Measurements from ENCODE around the gene RNF224. TPM values are rescaled to one million over a fixed set of nuclear protein-coding genes. Genes with fewer than 3 reads are reported as not detected.

Gene RNF224
- total RNA-seq, 1 experiment from 2014 or later, result 0.16 TPM

DNA sequence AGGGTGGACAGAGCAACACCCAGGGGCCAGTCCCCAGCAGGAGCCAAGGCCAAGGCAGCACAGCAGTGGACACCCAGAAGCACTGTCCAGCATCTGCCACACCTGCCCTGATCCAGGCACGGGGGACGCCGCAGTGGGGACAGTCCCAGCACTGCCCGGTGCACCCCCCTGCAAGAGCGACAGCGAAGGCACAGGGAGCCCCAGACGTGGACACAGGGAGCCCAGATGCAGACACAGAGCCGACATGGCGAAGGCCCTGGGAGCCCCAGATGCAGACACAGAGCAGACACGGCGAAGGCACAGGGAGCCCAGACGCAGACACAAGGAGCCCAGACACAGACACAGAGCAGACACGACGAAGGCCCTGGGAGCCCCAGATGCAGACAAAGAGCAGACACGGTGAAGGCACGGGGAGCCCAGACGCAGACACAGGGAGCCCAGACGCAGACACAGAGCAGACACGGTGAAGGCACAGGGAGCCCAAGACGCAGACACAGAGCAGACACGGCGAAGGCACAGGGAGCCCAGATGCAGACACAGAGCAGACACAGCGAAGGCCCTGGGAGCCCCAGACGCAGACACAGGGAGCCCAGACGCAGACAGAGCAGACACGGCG, 43.2 kb upstream of the RNF224 start:
- ChIA-PET CTCF (no interaction called here), POLR2A (interaction anchor here (1.0 kb wide), 1 partner anchor 17 kb away, joined by 3 read pairs; no protein-coding TSS in a partner anchor)
- no TSS peak for BruUV-seq (replicated peaks)
- no peaks in the 10 kb centered on the region for H3K9me3 Mint-ChIP-seq (ENCODE audit: unreplicated experiment)
- no peak for DNase-seq (ENCODE audit: unreplicated experiment)
- no peaks in the 10 kb centered on the region for H3K27me3 Mint-ChIP-seq (ENCODE audit: insufficient read depth, unreplicated experiment)
- no peak overlapping the region for H3K27ac Mint-ChIP-seq (ENCODE audit: low read depth, unreplicated experiment)
- TF ChIP-seq CTCF (IDR thresholded peaks at IDR 0.05; ENCODE audit: unreplicated experiment), result no peak
- intact Hi-C loops (cut with micrococcal nuclease), result no loop called here
- no peak overlapping the region for H3K4me3 Mint-ChIP-seq (ENCODE audit: unreplicated experiment)
- peaks cover 7% of the 10 kb centered on the region for H3K4me1 Mint-ChIP-seq (ENCODE audit: insufficient read depth, unreplicated experiment)
- peaks cover 21% of the 10 kb centered on the region for H3K36me3 Mint-ChIP-seq (ENCODE audit: insufficient read depth, unreplicated experiment)

DNA sequence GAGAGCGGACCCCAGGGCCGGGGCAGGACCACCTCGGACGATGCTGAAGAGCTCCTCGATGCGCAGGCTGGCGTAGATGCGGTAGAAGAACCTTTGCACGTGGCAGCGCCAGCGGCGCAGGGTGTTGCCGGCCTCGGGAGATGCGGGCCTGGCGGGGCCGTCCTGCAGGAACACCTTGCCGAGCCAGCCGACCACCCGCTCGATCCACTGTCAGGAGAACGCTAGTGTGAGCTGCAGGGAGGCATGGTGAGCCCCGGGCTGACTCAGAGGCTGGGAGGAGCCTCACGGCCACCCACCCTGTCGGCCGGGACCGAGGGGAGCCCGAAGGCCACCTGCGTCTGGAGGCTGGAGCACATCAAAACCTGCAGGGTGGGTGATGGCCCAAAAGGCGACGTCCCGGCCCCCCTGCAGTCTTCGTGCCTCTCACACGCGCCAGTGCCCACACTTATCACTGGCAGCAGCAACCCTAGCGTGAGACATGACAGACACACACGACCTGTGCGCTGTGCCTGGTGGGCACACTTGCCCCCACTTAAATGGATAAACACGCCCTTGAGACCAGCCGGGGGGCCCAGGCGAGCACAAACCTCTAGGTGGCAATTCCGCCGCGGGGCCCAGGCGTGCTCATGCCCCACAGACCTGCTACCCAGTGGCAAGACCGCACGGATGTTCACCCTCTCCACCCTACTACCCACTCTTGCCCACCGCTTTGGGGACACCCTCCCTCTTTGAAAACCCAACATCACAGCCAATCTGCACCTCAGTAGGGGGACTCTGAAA, 42.2 kb upstream of the RNF224 start:
- TF ChIP-seq CTCF (IDR thresholded peaks at IDR 0.05; ENCODE audit: unreplicated experiment), result no peak
- ChIA-PET POLR2A (no interaction called here), CTCF (interaction anchor here (0.6 kb wide), 1 partner anchor 121 kb away, joined by 5 read pairs; no protein-coding TSS in a partner anchor)
- H3K9me3 Mint-ChIP-seq (ENCODE audit: unreplicated experiment), result no peaks in the 10 kb centered on the region
- peaks cover 26% of the 10 kb centered on the region for H3K36me3 Mint-ChIP-seq (ENCODE audit: insufficient read depth, unreplicated experiment)
- H3K4me3 Mint-ChIP-seq (ENCODE audit: unreplicated experiment), result no peak overlapping the region
- peaks cover 10% of the 10 kb centered on the region for H3K4me1 Mint-ChIP-seq (ENCODE audit: insufficient read depth, unreplicated experiment)
- intact Hi-C loops (cut with micrococcal nuclease), result no loop called here
- no peak overlapping the region for H3K27ac Mint-ChIP-seq (ENCODE audit: low read depth, unreplicated experiment)
- no peaks in the 10 kb centered on the region for H3K27me3 Mint-ChIP-seq (ENCODE audit: insufficient read depth, unreplicated experiment)
- no TSS peak for BruUV-seq (replicated peaks)
- DNase-seq (ENCODE audit: unreplicated experiment), result no peak

DNA sequence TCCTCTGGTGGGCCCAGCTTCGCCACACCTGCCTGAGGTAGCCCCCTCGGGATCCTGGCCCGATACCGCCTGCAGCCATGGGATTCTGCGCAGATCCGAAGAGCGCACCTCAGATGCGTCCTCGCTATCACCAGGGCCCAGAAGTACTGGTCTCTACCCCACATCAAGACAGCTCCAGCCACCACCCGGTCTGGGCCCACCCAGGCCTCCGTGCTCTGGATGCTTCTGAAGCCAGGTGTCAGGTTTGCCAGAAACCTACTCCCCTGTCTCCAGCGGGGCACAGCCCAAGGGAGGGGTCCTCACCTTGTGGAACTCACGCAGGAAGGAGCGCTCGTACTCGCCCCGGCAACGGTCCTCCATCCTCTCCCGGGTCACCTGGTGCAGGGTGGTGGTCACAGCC, 41.4 kb upstream of the RNF224 start:
- ChIA-PET CTCF (no interaction called here), POLR2A (no interaction called here)
- intact Hi-C loops (cut with micrococcal nuclease), result no loop called here
- no peak overlapping the region for H3K27ac Mint-ChIP-seq (ENCODE audit: low read depth, unreplicated experiment)
- no peaks in the 10 kb centered on the region for H3K27me3 Mint-ChIP-seq (ENCODE audit: insufficient read depth, unreplicated experiment)
- no peak overlapping the region for H3K4me3 Mint-ChIP-seq (ENCODE audit: unreplicated experiment)
- no peaks in the 10 kb centered on the region for H3K9me3 Mint-ChIP-seq (ENCODE audit: unreplicated experiment)
- peaks cover 31% of the 10 kb centered on the region for H3K36me3 Mint-ChIP-seq (ENCODE audit: insufficient read depth, unreplicated experiment)
- no peak for TF ChIP-seq CTCF (IDR thresholded peaks at IDR 0.05; ENCODE audit: unreplicated experiment)
- BruUV-seq (replicated peaks), result no TSS peak
- DNase-seq (ENCODE audit: unreplicated experiment), result no peak
- H3K4me1 Mint-ChIP-seq (ENCODE audit: insufficient read depth, unreplicated experiment), result peaks cover 10% of the 10 kb centered on the region

DNA sequence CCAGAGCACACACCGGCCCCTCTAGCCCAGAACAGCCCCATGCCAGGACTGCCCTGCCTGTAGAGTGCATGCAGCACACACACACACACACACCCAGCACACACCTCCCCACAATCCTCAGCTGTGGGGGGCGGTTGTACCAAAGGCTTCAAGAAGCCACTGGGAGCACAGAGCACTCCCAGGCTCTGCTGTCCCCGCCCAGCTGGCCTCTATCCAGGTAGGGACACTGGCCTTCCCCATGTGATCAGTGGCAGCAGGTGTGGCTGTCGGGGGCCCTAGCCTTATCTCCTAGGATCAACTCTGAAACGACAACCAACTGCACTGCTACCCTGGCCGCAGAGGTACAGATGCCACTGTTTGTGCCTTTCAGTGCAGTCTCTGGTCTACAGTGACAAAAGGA, 40.9 kb upstream of the RNF224 start:
- Mint-ChIP-seq H3K9me3 (ENCODE audit: unreplicated experiment) (no peaks in the 10 kb centered on the region), H3K27me3 (ENCODE audit: insufficient read depth, unreplicated experiment) (no peaks in the 10 kb centered on the region), H3K36me3 (ENCODE audit: insufficient read depth, unreplicated experiment) (peaks cover 34% of the 10 kb centered on the region)

More for the DNA sequence above, 40.9 kb upstream of the RNF224 start:
- ChIA-PET POLR2A (interaction anchor here (3.7 kb wide), 1 partner anchor 56 kb away, joined by 41 read pairs; no protein-coding TSS in a partner anchor), CTCF (interaction anchor here (0.5 kb wide), 1 partner anchor 51 kb away, joined by 3 read pairs; no protein-coding TSS in a partner anchor)
- no peak overlapping the region for H3K27ac Mint-ChIP-seq (ENCODE audit: low read depth, unreplicated experiment)
- no peak for TF ChIP-seq CTCF (IDR thresholded peaks at IDR 0.05; ENCODE audit: unreplicated experiment)
- no TSS peak for BruUV-seq (replicated peaks)
- no peak for DNase-seq (ENCODE audit: unreplicated experiment)
- peaks cover 10% of the 10 kb centered on the region for H3K4me1 Mint-ChIP-seq (ENCODE audit: insufficient read depth, unreplicated experiment)
- intact Hi-C loops (cut with micrococcal nuclease), result no loop called here
- peak overlapping the region; percentile 94 for H3K4me3 Mint-ChIP-seq (ENCODE audit: unreplicated experiment)
